A549 treated with AZD9567 at 1 μM for 4 hours (cell line): ENCODE data around the gene SPEM3. TPM values are rescaled to one million over a fixed set of nuclear protein-coding genes. Genes with fewer than 3 reads are reported as not detected.

Experiments
- total RNA-seq: library from RNA; stranded (reverse); fragments of 200-300 nt; extraction: Qiagen RNA extraction; gene quantifications from 5 replicates; pipeline ENCODE4 v1.2.3, GENCODE V29; 2022; ENCODE audit not compliant: insufficient read depth

SPEM3 gene
- total RNA-seq = 0.02 to 0.06 TPM (median 0.02 TPM) in 3 of 5 replicates, not detected in the others

DNA sequence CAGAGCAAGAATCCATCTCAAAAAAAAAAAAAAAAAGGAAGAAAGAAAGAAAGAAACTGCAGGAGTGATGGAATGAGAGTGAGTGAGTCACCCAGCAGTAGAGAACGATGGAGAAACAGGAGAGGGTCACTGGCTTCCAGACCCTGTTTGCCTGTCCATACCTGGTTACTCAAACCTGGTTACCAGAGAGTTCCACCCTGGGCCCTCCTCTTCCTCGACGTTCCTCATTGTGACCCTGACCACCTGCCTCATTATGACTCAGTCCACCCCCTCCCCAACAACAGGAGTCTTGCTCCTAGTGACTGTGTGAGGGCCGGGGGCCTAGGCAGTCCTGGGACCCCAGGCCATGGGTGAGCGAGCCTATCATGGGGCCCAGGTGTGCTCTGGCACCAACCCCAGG, at the start of gene SPEM3:
Gene SPEM3 (plus strand): TSS at position 301 of the 400 bp plus-strand sequence. CDS start 46 bp downstream, at position 347.

DNA sequence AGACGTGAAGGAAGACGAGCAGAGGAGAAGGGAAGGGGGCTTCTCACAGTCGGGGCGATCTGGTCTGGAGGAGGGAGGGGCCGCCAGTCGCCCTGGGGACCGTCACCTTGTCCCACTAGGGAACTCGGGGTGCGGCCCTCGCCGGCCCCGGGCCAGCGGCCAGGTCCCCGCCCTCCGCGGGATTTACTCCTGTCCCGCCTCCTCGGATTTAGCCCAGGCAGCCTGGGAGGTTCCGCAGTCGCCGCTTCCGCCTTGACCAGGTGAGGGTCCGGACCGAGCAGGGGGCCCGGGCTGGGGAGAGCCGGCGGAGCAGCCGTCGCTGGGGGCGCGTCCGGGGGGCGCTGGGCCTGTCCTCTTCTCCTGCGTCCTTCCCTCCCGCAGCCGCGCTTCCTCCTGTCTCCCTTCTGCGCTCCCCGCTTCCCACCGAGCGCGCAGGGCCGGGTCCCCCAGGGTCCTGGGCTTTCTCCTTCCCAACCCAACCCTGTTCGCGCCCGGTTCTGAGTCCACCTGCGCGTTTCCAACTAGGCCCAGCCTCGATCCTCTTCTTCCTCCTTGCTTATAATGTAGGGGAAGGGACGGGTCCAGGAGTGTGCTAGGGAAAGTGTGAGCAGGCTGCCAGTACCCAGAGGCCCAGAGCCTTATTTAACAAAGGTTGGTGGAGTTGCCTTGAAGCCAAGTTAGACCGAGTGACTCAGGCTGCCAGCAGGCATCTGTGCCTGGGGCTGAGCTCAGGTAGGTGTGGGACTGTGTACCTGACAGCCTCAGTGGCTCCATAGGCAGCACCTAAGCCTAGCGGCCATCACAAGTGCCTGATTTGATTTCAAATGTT, 47.6 kb upstream of the SPEM3 start, which contains the start of gene TNK1:
Gene TNK1 (plus strand): TSS at position 235 of the 829 bp plus-strand sequence. CDS start 1,838 bp downstream, outside the sequence.

DNA sequence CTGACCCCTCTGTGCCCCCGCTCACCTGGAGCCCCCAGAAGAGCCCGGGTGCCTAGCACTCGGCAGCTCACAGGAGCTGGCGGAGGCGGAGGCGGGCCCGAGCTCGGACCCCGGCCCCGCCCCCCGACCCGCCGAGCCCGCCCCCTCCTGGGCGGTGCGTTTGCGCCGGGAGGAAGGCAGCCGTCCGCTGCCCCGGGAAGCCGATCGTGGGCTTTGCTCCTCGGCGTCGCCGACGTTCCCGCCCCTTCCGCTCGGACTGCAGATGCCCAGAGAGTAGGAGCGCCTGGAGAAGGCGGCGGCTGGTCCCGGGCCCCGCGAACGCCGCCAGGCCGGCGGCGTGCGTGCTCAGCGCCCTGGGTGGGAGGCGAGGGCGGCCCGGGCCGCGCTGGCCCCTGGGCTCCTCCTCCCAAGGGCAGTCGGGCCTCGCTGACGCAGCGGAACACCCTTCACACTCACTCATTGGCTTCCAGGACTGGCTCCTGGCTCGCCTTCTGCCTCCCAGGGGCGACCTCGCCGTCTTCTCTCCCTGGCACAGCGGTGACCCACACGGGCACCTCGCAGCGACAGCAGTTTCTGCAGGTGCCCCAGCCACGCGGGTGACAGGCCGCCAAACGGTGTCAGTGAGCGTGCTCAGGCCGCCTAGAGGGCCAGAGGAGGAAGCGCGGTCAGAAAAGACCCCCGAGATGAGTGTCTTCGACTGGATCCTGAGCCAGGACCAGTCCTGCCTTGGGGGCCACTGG, 34.0 kb upstream of the SPEM3 start, which contains the start of gene PLSCR3:
Gene PLSCR3 (minus strand): TSS at position 74 of the 740 bp plus-strand sequence. CDS start 415 bp downstream, outside the sequence.

DNA sequence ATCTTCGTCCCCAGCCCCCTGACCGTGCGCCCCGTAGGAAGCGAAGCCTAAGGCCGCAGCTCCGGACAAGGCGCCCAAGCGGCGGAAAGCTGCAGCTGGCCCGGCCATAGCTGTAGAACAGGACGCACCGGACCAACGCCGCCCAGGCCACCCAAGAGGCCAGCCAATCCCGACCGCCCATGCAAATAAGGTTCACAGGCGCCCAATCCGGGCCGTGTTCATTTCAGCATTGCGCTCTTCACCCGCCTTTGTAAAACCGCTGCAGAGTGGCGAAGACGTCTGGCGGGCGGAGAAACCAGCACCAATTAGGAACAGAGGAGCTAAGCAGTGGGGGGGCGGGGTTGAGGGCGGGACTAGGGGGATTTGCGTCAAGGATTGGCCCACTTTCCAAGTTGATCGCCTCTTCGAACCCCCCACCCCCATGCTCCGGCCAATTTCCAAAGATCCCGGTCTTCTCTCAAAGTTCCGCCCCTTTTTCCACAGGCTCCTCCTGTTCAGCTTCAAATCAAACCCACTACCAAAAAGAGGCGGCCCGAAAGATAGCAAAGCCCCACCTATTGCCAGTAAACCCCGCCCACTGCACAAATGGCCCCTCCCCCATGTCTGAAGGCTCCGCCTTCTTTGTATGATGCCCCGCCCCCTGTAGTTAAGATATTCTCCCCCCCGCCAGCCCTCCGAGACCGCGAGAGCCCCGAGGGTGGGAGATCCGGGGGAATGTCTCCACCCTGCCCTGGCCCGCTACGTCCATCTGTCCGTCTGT, 24.5 kb upstream of the SPEM3 start, which contains the start of gene TMEM256:
Gene TMEM256 (minus strand): TSS at position 121 of the 760 bp plus-strand sequence. CDS start 13 bp downstream, at position 108.

DNA sequence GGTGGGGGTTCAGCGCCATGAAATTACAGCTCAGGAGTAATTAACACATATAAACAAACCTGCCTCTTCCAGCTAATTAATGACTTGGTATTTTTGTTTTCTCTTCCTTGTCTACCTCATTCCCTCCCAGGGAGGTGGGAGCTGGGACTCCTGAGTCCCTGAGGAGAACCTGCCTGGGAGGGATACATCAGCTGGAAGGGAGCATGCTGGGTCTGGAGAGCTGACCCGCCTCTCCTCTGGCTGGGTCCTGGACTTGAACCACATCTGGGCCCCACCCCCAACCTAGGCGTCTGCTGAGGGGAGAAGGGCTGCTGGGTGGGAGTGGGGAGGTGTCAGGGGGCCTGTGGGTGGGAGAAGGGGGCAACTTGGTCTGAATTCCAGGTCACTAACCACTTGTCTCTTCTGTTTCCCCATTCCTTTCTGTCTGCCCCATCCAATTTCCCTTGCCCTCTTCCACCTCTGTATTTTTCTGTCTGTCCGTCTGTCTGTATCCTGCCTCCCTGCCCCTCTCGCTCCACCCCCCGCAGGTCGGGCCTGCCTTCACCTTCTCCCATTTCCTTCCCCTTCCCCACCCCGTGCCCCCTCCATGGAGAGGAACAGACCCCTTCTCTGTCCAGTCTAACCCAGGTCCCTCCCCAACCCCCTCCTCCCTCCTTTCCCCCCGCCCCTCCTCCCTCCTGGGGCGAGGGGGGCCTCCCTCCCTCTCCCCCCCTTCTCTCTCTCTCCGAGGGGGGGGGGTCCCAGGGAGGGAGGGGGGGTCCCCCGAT, 21.0 kb upstream of the SPEM3 start, which contains the start of gene NLGN2:
Gene NLGN2 (plus strand): TSS at position 361 of the 767 bp plus-strand sequence. CDS start 411 bp downstream, outside the sequence.

DNA sequence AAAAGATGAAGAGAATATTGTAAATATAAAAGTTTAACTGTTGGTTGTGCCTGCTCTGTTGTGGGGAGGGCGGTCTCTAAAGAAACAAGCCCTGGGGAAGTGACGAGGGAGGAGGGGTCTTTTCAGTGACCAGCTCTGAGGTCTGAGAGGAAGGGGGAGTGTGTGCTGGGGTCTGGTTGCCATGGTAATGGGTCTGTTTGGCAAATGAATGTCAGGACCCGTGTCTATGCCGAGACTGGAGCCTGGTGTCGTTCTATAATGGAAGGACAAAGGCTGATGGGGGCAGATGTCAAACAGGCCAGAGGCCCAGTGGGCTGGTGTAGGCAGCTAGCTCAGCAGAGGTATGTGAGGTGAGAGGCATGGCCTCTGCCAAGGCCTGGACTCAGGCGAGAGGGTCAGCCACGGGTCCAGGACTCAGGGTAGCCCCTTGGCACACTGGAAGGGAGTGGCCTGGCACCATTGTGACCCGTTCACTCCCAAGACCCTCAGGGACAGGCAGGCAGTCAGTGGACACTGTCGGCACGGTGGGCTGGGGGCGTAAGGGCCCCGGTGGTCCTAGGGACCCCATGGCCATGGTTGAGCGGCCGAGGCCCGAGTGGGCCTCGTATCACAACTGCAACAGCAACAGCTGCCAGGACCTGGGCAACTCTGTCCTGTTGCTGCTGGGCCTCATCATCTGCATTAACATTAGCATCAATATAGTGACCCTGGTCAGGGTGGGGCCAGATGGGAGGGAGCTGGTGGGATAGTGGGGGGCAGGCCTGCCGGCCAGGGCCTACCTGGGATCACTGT, 8.6 kb upstream of the SPEM3 start, which contains the start of gene SPEM1:
Gene SPEM1 (plus strand): TSS at position 506 of the 792 bp plus-strand sequence. CDS start 61 bp downstream, at position 567.

DNA sequence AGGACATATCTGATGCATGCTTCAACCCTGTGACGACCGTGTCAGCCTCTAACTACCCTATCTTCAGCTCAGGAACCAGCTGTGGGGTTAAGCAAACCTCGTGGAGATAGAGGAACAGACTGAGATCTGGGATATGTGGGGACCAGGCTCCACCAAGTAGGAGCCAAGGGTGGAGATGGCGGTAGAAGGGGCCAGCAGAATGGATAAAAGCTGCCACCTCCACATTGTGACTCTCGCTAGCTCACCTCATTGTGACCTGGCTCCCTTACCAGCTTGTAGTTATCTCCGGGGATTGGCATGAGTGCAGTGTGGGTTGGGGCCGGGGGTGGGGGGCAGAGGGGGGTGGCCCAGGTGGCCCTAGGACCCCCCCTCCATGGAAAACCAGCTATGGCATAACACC, 3.3 kb upstream of the SPEM3 start, which contains the start of gene SPEM2:
Gene SPEM2 (plus strand): TSS at position 301 of the 400 bp plus-strand sequence. CDS start 73 bp downstream, at position 374.

DNA sequence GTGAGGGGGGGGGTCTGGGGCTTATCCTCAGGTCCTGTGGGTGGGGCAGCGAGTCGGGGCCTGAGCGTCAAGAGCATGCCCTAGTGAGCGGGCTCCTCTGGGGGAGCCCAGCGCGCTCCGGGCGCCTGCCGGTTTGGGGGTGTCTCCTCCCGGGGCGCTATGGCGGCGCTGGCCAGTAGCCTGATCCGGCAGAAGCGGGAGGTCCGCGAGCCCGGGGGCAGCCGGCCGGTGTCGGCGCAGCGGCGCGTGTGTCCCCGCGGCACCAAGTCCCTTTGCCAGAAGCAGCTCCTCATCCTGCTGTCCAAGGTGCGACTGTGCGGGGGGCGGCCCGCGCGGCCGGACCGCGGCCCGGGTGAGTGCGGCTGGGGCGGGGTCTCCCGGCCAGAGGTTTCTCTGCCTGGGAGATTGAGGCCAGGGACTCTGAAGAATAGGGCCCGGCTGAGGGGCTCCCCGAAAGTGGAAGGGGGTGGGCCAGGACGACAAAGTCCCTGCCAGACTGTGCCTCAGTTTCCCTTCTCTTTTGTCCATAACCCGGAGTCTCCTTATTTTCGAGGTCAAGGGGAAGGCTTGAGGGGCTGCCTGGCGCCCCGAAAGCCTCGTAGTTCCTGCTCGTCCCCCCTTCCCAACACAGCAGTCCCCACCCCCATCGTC, 10.9 kb downstream of the SPEM3 start, which contains the start of gene FGF11:
Gene FGF11 (plus strand): TSS at position 51 of the 651 bp plus-strand sequence. CDS start 109 bp downstream, at position 160.

DNA sequence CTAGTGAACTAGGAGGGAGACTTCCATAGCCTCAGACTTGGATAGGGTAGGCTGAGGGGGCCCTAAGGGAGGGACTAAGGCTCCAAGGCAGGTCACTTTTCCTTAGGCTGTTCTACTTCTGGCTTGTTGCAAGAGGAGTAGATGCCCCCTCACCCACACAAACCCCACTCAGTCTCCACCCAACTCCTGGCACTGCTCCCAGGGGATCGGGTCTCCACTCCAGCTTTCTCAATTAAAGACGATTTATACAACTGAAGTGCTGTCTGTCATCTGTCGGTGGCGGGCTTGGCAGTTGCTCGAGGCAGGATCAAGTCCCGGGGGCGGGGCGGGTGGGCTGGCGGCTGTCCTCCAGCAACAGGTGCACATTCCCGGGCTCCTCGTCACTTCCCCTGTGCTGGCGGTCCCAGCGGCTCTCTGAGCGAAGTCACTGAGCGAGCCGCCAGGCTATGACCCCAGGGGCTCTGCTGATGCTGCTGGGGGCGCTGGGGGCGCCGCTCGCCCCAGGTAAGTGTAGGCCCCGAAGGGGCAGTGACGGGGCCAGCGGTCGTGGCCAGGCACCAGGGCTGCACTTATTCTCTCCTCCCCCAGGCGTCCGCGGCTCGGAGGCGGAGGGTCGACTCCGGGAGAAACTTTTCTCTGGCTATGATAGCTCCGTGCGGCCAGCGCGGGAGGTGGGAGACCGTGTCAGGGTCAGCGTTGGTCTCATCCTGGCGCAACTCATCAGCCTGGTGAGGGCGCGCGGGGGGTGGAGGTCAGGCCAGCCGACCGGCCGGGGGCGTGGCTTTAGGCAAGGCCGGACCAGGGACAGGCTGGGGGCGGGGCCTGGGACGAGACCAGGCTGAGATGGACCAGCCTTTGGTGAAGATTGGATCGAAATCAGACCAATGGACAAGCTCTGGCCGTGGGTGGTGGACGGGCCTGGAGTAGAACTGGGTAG, 16.3 kb downstream of the SPEM3 start, which contains the start of gene CHRNB1:
Gene CHRNB1 (plus strand): TSS at position 380 of the 937 bp plus-strand sequence. CDS start 67 bp downstream, at position 447.

DNA sequence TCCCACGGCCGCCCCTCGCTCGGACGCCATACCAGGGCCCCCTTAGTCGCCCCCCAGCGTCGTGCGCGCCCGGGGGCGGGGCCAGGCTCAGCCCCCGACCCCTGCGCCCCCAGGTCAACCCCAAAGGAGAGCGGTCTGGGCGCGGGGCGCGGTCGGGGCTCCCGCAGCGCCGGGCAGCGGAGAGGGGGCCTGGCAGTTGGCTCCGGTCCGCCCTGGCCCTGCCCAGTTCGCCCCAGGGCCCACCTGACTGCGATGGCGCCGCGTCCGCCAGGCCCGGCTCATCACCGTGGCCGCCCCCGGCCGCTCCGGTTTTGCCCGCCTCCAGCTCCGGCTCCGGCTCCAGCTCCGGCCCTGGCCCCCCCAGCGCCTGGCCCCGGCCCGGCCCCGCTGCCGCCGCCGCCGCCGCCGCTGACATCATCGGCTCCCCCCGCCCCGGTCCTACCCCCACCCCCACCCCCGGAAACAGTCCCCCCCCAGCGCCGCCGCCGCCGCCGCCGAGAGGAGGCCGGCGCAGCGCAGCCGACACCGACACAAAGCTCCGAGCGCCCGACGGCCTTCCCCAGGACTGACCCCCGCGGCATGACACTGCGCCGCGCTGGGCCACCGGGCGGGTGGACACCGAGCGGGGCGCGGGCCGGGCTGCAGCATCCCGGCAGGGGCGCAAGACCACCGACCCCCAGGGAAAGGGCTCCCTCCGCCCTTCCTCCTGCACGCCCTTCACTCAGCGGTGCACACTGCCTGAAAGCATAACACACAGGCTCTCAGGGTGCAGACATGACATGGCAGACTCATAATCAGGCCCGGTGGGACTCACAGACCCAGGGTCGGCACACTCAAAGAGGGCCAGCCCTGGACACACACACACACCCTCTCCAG, 50.8 kb downstream of the SPEM3 start, which contains the start of gene ZBTB4:
Gene ZBTB4 (minus strand): TSS at position 419 of the 876 bp plus-strand sequence. CDS start 12,830 bp downstream, outside the sequence.

DNA sequence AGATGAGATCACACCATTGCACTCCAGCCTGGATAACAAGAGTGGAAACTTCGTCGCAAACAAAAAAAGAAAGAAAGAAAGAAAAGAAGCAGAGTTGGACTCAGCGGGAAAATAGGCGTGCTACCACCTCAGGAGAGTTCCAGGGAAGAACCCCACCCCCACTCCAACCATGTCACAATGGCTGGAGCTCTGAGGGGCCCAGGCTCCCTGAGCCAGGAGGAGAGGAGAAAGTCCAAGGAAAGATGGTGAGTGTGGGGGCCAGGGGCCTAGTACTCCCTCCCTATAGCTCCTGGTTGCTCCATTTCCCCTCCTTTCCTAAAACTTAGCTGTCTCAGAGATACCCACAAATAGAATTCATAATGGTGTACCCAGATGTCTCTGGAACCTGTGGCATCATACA, 52.6 kb downstream of the SPEM3 start, which contains the start of gene SLC35G6:
Gene SLC35G6 (plus strand): TSS at position 172 of the 400 bp plus-strand sequence. CDS start 71 bp downstream, at position 243.

Other genes with a start within 250 kb of the SPEM3 start
- gene ASGR1, start 249.5 kb upstream of the SPEM3 start, total RNA-seq = 0.70 to 1.2 TPM (median 0.90 TPM) in 4 of 5 replicates, not detected in the other
- 5.9 to 6.9 TPM (median 6.2 TPM) in 5 replicates for gene DLG4, start 209.0 kb upstream of the SPEM3 start, total RNA-seq
- 264 to 485 TPM (median 439 TPM) in 5 replicates for gene ACADVL, start 208.9 kb upstream of the SPEM3 start, total RNA-seq
- gene DVL2, start 194.3 kb upstream of the SPEM3 start, total RNA-seq = 29.2 to 43.3 TPM (median 42.3 TPM) in 5 replicates
- 67.2 to 91.5 TPM (median 83.0 TPM) in 5 replicates for gene PHF23, start 189.4 kb upstream of the SPEM3 start, total RNA-seq
- gene GABARAP, start 186.4 kb upstream of the SPEM3 start, total RNA-seq = 638 to 734 TPM (median 663 TPM) in 5 replicates
- gene CTDNEP1, start 177.1 kb upstream of the SPEM3 start, total RNA-seq = 202 to 277 TPM (median 222 TPM) in 5 replicates
- gene ELP5, start 176.6 kb upstream of the SPEM3 start, total RNA-seq = 115 to 144 TPM (median 128 TPM) in 5 replicates
- gene CLDN7, start 166.4 kb upstream of the SPEM3 start, total RNA-seq = 1.4 to 1.8 TPM (median 1.6 TPM) in 4 of 5 replicates, not detected in the other
- 0.28 to 0.45 TPM (median 0.37 TPM) in 4 of 5 replicates, not detected in the other for gene SLC2A4, start 147.1 kb upstream of the SPEM3 start, total RNA-seq
- 0.46 to 0.72 TPM (median 0.60 TPM) in 4 of 5 replicates, not detected in the other for gene YBX2, start 134.2 kb upstream of the SPEM3 start, total RNA-seq
- 1,570 to 1,809 TPM (median 1,672 TPM) in 5 replicates for gene EIF5A, start 121.2 kb upstream of the SPEM3 start, total RNA-seq
- gene GPS2, start 113.5 kb upstream of the SPEM3 start, total RNA-seq = 91.5 to 113 TPM (median 108 TPM) in 5 replicates
- gene NEURL4, start 99.5 kb upstream of the SPEM3 start, total RNA-seq = 30.5 to 37.6 TPM (median 36.4 TPM) in 5 replicates
- gene ACAP1, start 92.3 kb upstream of the SPEM3 start, total RNA-seq = 2.1 to 5.5 TPM (median 3.9 TPM) in 4 of 5 replicates, not detected in the other
- 10.3 to 15.0 TPM (median 13.0 TPM) in 5 replicates for gene KCTD11, start 76.7 kb upstream of the SPEM3 start, total RNA-seq
- gene TMEM95, start 73.7 kb upstream of the SPEM3 start, total RNA-seq = not detected in 5 replicates
- 1.4 to 1.7 TPM (median 1.6 TPM) in 5 replicates for gene TNK1, start 47.8 kb upstream of the SPEM3 start, total RNA-seq
- 36.1 to 44.4 TPM (median 40.5 TPM) in 5 replicates for gene PLSCR3, start 34.3 kb upstream of the SPEM3 start, total RNA-seq
- gene TMEM256, start 24.8 kb upstream of the SPEM3 start, total RNA-seq = 181 to 231 TPM (median 208 TPM) in 5 replicates
- 12.4 to 20.9 TPM (median 18.3 TPM) in 5 replicates for gene NLGN2, start 21.0 kb upstream of the SPEM3 start, total RNA-seq
- gene SPEM1, start 8.5 kb upstream of the SPEM3 start, total RNA-seq = 0.08 TPM in 2 of 5 replicates, not detected in the others
- gene SPEM2, start 3.2 kb upstream of the SPEM3 start, total RNA-seq = 0.05 to 0.07 TPM (median 0.05 TPM) in 3 of 5 replicates, not detected in the others
- 7.5 to 12.0 TPM (median 11.6 TPM) in 5 replicates for gene TMEM102, start 6.6 kb downstream of the SPEM3 start, total RNA-seq
- gene FGF11, start 10.7 kb downstream of the SPEM3 start, total RNA-seq = 0.67 to 1.3 TPM (median 0.74 TPM) in 4 of 5 replicates, not detected in the other
- gene CHRNB1, start 16.2 kb downstream of the SPEM3 start, total RNA-seq = 5.7 to 17.4 TPM (median 8.1 TPM) in 5 replicates
- 17.6 to 21.8 TPM (median 20.5 TPM) in 5 replicates for gene ZBTB4, start 50.8 kb downstream of the SPEM3 start, total RNA-seq
- gene SLC35G6, start 52.6 kb downstream of the SPEM3 start, total RNA-seq = not detected in 5 replicates
- 74.1 to 103 TPM (median 95.9 TPM) in 5 replicates for gene POLR2A, start 55.5 kb downstream of the SPEM3 start, total RNA-seq
- 7.1 to 11.8 TPM (median 9.9 TPM) in 5 replicates for gene TNFSF12, start 120.2 kb downstream of the SPEM3 start, total RNA-seq
- 0.40 to 0.92 TPM (median 0.66 TPM) in 4 of 5 replicates, not detected in the other for gene TNFSF13, start 129.9 kb downstream of the SPEM3 start, total RNA-seq
- 70.1 to 96.6 TPM (median 91.7 TPM) in 5 replicates for gene SENP3, start 133.1 kb downstream of the SPEM3 start, total RNA-seq
- gene CD68, start 150.8 kb downstream of the SPEM3 start, total RNA-seq = 23.5 to 28.8 TPM (median 28.1 TPM) in 5 replicates
- 112 to 167 TPM (median 117 TPM) in 5 replicates for gene MPDU1, start 155.0 kb downstream of the SPEM3 start, total RNA-seq
- gene SOX15, start 161.2 kb downstream of the SPEM3 start, total RNA-seq = 0.17 to 0.42 TPM (median 0.28 TPM) in 4 of 5 replicates, not detected in the other
- 59.1 to 61.9 TPM (median 61.2 TPM) in 5 replicates for gene FXR2, start 186.0 kb downstream of the SPEM3 start, total RNA-seq
- 51.0 to 90.6 TPM (median 82.1 TPM) in 5 replicates for gene SAT2, start 199.0 kb downstream of the SPEM3 start, total RNA-seq
- gene SHBG, start 201.3 kb downstream of the SPEM3 start, total RNA-seq = 0.47 to 1.00 TPM (median 0.70 TPM) in 4 of 5 replicates, not detected in the other
- 0.19 to 0.26 TPM (median 0.24 TPM) in 4 of 5 replicates, not detected in the other for gene ATP1B2, start 222.1 kb downstream of the SPEM3 start, total RNA-seq